Chondrocyte (in vitro differentiated cells): ENCODE data around the gene KRT7. TPM values are rescaled to one million over a fixed set of nuclear protein-coding genes. Genes with fewer than 3 reads are reported as not detected.

Experiments used
- DNase-seq: peaks from one replicate; pipeline ENCODE4 v3.0.0; 2021; ENCODE audit warnings: mixed read lengths, low spot score
- H3K27ac Mint-ChIP-seq: one replicate; pipeline ENCODE4 v1.8.0; 2021; ENCODE audit warnings: mild to moderate bottlenecking, moderate library complexity, mixed read lengths; ENCODE audit not compliant: unreplicated experiment
- H3K27me3 Mint-ChIP-seq: 2 replicates; pipeline ENCODE4 v1.8.0; 2021; ENCODE audit warnings: low read depth, mixed read lengths
- H3K36me3 Mint-ChIP-seq: 2 replicates; pipeline ENCODE4 v1.8.0; 2021; ENCODE audit warnings: low read depth, mixed read lengths
- H3K4me1 Mint-ChIP-seq: 2 replicates; pipeline ENCODE4 v1.8.0; 2021; ENCODE audit warnings: low read depth, mild to moderate bottlenecking, mixed read lengths
- H3K4me3 Mint-ChIP-seq: one replicate; pipeline ENCODE4 v1.8.0; 2021; ENCODE audit warnings: mild to moderate bottlenecking, moderate library complexity, mixed read lengths; ENCODE audit not compliant: unreplicated experiment
- H3K9me3 Mint-ChIP-seq: 2 replicates; pipeline ENCODE4 v1.8.0; 2021; ENCODE audit warnings: low read depth, mixed read lengths
- total RNA-seq: library from RNA; stranded (reverse); gene quantifications from 3 replicates; pipeline ENCODE4 v1.2.1, GENCODE V29; 2021
- TF ChIP-seq, protein P1 (sequence below): fragments of 200-600 bp; sonication (generic); IDR thresholded peaks from 2 replicates; pipeline ENCODE4 v1.5.0; 2021; ENCODE audit warnings: antibody characterized with exemption, mild to moderate bottlenecking, moderate library complexity

Gene KRT7
- total RNA-seq, 1 donor from 2014 or later, result 266 TPM

DNA sequence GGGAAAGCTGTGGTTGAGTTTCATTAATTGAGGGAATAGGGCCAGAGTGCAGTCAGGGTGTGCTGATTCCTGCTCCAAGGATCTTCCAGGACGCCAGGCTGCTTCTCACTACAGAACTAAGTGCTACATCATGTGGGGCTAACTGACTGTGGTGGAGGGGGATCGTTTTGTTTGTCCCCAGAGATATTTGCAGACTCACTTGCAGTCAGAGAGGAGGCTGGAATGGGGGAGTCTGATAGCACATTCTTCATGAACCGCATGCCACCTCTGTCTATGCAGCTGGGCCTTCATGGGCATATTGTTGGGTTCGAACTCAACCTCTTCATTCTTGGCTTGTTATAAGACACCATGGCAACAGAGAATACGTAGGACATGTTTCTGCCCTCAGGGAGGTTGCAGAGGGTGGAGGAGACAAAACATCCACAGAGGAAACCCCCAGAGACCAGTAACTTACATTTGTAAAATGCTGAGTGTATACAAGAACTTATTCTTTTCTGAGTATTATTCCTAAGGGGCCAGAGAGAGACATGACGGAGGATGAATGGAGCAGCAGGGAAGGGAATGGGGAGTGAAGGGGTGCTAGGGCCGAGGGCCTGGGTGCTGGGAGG, 13.0 kb downstream of the KRT7 start:
- Mint-ChIP-seq H3K4me1 (peaks cover 87% of the 10 kb centered on the region), H3K36me3 (no peaks in the 10 kb centered on the region), H3K27ac (peak overlapping the region; percentile 92), H3K4me3 (no peak overlapping the region), H3K9me3 (no peaks in the 10 kb centered on the region), H3K27me3 (no peaks in the 10 kb centered on the region)
- TF ChIP-seq, protein P1, sequence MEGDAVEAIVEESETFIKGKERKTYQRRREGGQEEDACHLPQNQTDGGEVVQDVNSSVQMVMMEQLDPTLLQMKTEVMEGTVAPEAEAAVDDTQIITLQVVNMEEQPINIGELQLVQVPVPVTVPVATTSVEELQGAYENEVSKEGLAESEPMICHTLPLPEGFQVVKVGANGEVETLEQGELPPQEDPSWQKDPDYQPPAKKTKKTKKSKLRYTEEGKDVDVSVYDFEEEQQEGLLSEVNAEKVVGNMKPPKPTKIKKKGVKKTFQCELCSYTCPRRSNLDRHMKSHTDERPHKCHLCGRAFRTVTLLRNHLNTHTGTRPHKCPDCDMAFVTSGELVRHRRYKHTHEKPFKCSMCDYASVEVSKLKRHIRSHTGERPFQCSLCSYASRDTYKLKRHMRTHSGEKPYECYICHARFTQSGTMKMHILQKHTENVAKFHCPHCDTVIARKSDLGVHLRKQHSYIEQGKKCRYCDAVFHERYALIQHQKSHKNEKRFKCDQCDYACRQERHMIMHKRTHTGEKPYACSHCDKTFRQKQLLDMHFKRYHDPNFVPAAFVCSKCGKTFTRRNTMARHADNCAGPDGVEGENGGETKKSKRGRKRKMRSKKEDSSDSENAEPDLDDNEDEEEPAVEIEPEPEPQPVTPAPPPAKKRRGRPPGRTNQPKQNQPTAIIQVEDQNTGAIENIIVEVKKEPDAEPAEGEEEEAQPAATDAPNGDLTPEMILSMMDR, result no peak
- DNase-seq, result no peak

DNA sequence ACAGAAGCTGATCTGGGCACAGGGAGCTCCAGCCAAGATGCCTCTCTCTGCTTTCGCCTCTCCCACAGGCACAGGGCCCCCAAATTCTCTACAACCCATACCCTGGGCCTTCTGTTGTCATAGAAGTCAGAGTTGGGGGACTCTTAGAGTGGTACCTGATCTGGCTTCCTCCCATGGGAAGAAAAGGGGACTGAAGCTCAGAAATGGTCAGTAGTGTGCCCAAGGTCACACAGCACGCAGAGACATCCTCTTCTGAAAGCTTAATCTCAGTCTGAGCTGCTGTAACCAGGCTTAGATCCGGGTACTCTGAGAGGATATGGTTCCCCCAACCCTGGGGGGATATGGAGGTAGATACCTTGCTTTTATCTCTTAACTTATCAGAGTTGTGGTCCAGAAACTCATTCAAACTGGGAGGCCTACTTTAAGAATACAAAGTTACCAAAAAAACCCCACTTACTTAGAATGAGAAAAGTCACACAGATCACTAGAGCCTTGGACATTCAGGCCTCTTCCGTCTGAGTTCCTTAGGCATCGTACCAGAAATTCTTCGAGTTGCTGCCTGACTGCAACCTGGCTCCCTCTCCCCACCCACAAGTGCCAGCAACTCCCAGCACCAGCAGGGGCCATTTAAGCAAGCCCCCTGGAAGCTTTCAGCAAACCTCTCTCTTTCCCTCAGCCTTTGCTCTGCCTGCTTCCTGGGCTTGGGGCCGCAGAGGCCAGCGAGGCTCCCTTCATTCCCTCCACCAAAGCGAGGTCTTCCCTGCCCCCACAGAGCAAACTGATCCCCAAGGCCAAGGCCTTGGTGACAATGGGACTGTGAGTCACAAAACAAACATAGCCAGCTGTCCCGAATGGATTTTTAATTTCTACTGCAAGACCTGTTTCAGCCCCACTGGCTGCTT, 13.9 kb downstream of the KRT7 start:
- H3K27me3 Mint-ChIP-seq, result no peaks in the 10 kb centered on the region

DNA sequence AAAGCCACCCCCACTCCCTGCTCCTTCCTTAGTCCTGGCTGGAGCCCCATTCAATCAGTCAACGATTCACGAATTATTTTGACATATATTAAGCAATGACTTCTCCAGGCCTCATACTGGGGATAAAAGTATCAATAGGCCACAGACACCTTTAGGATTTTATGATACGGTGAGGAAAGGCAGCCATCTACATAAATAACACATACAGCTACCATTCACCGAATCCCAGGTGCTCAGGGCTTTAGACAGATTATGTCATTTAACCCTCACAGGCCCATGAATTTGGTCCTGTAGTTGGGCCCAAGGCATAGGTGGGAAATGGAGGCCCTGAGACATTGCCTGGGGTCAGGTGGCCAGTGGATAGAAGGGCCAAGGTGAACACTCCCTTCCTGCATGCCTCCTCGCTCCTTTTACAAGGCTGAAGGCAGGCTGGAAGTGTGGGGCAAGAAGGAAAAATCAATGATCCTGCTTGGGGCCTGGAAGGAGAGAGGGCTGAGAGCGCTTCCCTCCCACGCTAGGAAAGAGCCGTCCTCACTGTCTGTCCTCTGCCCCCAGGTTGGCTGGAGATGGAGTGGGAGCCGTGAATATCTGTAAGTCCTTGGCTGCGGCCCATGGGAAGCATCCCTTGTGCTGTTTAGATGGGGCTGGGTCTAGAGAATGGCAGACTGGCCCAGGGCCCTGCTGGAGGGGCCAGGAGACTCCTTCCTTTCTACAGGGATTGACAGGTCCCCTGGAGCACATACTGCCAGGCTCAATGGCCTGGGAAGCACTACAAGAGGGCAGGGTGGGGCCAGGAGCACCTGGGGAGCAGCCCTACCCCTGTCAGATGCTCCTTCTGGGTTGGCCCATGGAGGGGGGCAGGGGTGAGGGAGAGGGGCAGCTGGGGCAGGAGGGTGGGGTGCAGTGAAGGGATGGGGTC, 14.8 kb downstream of the KRT7 start:
- TF ChIP-seq, protein P1, result no peak
- no peaks in the 10 kb centered on the region for H3K27me3 Mint-ChIP-seq
- H3K36me3 Mint-ChIP-seq, result no peaks in the 10 kb centered on the region
- H3K27ac Mint-ChIP-seq, result peak overlapping the region; percentile 92
- H3K9me3 Mint-ChIP-seq, result no peaks in the 10 kb centered on the region
- no peak for DNase-seq
- H3K4me1 Mint-ChIP-seq, result peaks cover 72% of the 10 kb centered on the region
- no peak overlapping the region for H3K4me3 Mint-ChIP-seq

More for the DNA sequence above, 13.9 kb downstream of the KRT7 start:
- TF ChIP-seq, protein P1, result no peak
- no peaks in the 10 kb centered on the region for H3K36me3 Mint-ChIP-seq
- no peak for DNase-seq
- peaks cover 82% of the 10 kb centered on the region for H3K4me1 Mint-ChIP-seq
- H3K9me3 Mint-ChIP-seq, result no peaks in the 10 kb centered on the region
- peak overlapping the region; percentile 92 for H3K27ac Mint-ChIP-seq
- no peak overlapping the region for H3K4me3 Mint-ChIP-seq

DNA sequence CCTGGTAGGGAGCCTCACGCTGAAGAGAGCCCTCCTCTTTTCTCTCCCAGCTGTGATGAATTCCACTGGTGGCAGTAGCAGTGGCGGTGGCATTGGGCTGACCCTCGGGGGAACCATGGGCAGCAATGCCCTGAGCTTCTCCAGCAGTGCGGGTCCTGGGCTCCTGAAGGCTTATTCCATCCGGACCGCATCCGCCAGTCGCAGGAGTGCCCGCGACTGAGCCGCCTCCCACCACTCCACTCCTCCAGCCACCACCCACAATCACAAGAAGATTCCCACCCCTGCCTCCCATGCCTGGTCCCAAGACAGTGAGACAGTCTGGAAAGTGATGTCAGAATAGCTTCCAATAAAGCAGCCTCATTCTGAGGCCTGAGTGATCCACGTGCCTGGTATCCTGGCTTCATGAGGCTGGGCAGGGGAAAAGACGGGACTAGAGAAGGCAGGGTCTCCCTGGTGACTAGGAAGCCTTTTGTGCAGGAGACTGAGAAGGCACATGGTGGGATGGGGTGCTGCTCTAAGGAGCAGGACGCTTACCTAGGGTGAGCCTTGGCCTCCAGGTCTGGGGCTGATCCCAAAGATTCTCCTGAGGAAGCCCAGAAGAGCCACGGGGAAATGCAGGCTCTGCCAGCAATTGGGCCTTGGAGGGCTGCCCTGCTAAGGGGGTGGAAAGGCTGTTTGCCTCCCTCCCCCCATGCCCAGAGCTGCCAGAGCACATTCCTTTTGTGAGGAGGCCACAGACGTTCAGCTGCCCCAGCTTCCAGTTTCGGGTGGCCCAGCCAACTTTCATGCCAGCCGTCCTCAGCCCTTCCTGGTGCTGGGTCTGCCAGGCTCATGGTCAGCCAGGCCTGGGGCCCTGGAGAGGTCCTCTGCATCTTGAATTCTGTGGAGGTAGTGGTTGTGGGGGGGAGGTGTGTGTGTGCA, 15.8 kb downstream of the KRT7 start:
- DNase-seq, result no peak
- Mint-ChIP-seq H3K4me3 (peak overlapping the region; percentile 17), H3K27ac (peak overlapping the region; percentile 80), H3K27me3 (no peaks in the 10 kb centered on the region), H3K36me3 (no peaks in the 10 kb centered on the region), H3K9me3 (no peaks in the 10 kb centered on the region), H3K4me1 (peaks cover 63% of the 10 kb centered on the region)
- TF ChIP-seq, protein P1, result no peak
